CD4-positive, alpha-beta T cell (primary cell): ENCODE results near the gene HIRA. TPM values are rescaled to one million over a fixed set of nuclear protein-coding genes. Genes with fewer than 3 reads are reported as not detected.
A peak's percentile ranks its signal among the peaks of the same experiment; 100 is the strongest.

Source experiments
- ATAC-seq: fragments of 200-7000 bp; cut with Tn5 transposase; one replicate; pipeline ENCODE4 v1.10.0; 2022; ENCODE audit warnings: mild to moderate bottlenecking; ENCODE audit not compliant: poor library complexity
- CTCF ChIA-PET: fragments of 350-600 bp; sonication (Branson Sonifier 250); formaldehyde crosslinking; loops from one replicate; lab custom pipeline; 2021; ENCODE audit warnings: antibody characterized with exemption, inconsistent platforms; lab: Charles Lee
- POLR2A ChIA-PET: fragments of 350-600 bp; sonication (Branson Sonifier 250); formaldehyde crosslinking; loops from one replicate; lab custom pipeline; 2021; ENCODE audit warnings: antibody characterized with exemption, inconsistent platforms; lab: Charles Lee
- DNase-seq, 14 experiments: peaks; one replicate each; pipeline ENCODE4 v3.0.0-alpha.2; 2013 to 2020; ENCODE audit warnings: mixed read lengths in 2 of 14
- H3K27ac ChIP-seq, 2 donors: one replicate each; pipeline versions ENCODE4 v1.5.1 to v1.7.0; 2013; ENCODE audit warnings: low read length in 2 of 2, low read depth in 1 of 2, mild to moderate bottlenecking in 1 of 2
- H3K27me3 ChIP-seq, 2 experiments: 1 replicate in 1 of 2; 2 replicates in 1 of 2; pipeline versions ENCODE4 v1.6.1 to v1.7.0; 2013; ENCODE audit warnings: low read length in 2 of 2, control low read depth in 1 of 2, mild to moderate bottlenecking in 1 of 2, moderate library complexity in 1 of 2; ENCODE audit not compliant: insufficient read depth in 2 of 2, control insufficient read depth in 1 of 2
- H3K36me3 ChIP-seq: one replicate; pipeline ENCODE4 v1.6.1; 2013; ENCODE audit warnings: low read length, control low read depth; ENCODE audit not compliant: insufficient read depth
- H3K4me1 ChIP-seq: one replicate; pipeline ENCODE4 v1.6.1; 2013; ENCODE audit warnings: low read length, control low read depth; ENCODE audit not compliant: insufficient read depth
- H3K4me3 ChIP-seq: one replicate; pipeline ENCODE4 v1.5.1; 2013; ENCODE audit warnings: mild to moderate bottlenecking, low read length, moderate library complexity
- H3K9me3 ChIP-seq, 2 experiments: 1 replicate in 1 of 2; 2 replicates in 1 of 2; pipeline versions ENCODE4 v1.6.1 to v1.7.0; 2013; ENCODE audit warnings: low read length in 2 of 2, mild to moderate bottlenecking in 2 of 2, control low read depth in 1 of 2, moderate library complexity in 1 of 2; ENCODE audit not compliant: control insufficient read depth in 1 of 2, insufficient read depth in 1 of 2
- H3K27ac Mint-ChIP-seq: one replicate; pipeline ENCODE4 v1.8.0; 2020; ENCODE audit warnings: mixed read lengths
- H3K27me3 Mint-ChIP-seq: one replicate; pipeline ENCODE4 v1.8.0; 2021; ENCODE audit warnings: mixed read lengths
- H3K36me3 Mint-ChIP-seq: one replicate; pipeline ENCODE4 v1.8.0; 2021; ENCODE audit warnings: low read depth, mixed read lengths
- H3K4me1 Mint-ChIP-seq: one replicate; pipeline ENCODE4 v1.8.0; 2021; ENCODE audit warnings: low read depth, mixed read lengths
- H3K4me3 Mint-ChIP-seq: one replicate; pipeline ENCODE4 v1.8.0; 2020; ENCODE audit warnings: mild to moderate bottlenecking, mixed read lengths
- H3K9me3 Mint-ChIP-seq: one replicate; pipeline ENCODE4 v1.8.0; 2020; ENCODE audit warnings: mixed read lengths
- intact Hi-C, 2 experiments: fragments of 100-400 bp; cut with DNase I in 1 of 2; cut with micrococcal nuclease in 1 of 2; formaldehyde crosslinking; loops; one replicate each; pipeline versions ENCODE4 v1.15.1 to v1.9.0; 2023 to 2025; cut with DNase I, micrococcal nuclease
- total RNA-seq, 174 experiments: library from RNA in 2 of 174; stranded (reverse) in 2 of 174; gene quantifications; one replicate each; pipeline ENCODE4 v1.2.3 and lab custom pipeline; 2021 to 2026
- TF ChIP-seq, protein P1 (sequence below): fragments of 200-600 bp; IDR thresholded peaks from one replicate; pipeline ENCODE4 v1.8.0; 2022; ENCODE audit warnings: antibody characterized with exemption, mild to moderate bottlenecking

The HIRA gene
- total RNA-seq, 2 experiments from 2014 or later = 15.2 to 15.5 TPM

DNA sequence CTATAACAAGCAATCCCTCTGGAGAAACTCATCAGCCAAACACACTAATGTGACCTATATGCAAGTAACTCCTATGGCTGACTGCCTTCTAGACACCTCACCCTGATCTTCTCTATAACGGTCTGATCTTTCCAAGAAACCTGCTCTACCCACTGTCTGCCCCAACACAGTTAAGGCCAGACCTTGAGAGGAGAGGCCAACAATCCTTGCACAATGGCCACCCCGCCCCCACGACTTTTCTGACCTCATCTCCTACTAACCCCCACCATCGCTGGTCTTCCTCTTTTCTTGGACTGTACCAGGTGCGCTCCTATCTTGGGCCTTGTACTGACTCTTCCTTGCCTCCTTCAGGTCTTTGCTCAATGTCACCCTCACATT, 12.5 kb downstream of the HIRA start:
- intact Hi-C loops = no loop called here
- H3K4me3 Mint-ChIP-seq = no peak overlapping the region
- ChIA-PET POLR2A (interaction anchor here (1.9 kb wide), 1 partner anchor 28 kb away, joined by 7 read pairs; the partner anchor contains the start of gene C22orf39), CTCF (no interaction called here)
- no peaks in the 10 kb centered on the region for H3K36me3 Mint-ChIP-seq
- peaks cover 72% of the 10 kb centered on the region for H3K4me1 Mint-ChIP-seq
- H3K27ac Mint-ChIP-seq = peak overlapping the region; percentile 82
- TF ChIP-seq, protein P1, sequence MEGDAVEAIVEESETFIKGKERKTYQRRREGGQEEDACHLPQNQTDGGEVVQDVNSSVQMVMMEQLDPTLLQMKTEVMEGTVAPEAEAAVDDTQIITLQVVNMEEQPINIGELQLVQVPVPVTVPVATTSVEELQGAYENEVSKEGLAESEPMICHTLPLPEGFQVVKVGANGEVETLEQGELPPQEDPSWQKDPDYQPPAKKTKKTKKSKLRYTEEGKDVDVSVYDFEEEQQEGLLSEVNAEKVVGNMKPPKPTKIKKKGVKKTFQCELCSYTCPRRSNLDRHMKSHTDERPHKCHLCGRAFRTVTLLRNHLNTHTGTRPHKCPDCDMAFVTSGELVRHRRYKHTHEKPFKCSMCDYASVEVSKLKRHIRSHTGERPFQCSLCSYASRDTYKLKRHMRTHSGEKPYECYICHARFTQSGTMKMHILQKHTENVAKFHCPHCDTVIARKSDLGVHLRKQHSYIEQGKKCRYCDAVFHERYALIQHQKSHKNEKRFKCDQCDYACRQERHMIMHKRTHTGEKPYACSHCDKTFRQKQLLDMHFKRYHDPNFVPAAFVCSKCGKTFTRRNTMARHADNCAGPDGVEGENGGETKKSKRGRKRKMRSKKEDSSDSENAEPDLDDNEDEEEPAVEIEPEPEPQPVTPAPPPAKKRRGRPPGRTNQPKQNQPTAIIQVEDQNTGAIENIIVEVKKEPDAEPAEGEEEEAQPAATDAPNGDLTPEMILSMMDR = no peak
- ATAC-seq (no peak), DNase-seq (no peak)
- H3K27me3 Mint-ChIP-seq = no peaks in the 10 kb centered on the region
- Histone ChIP-seq H3K27me3 (no peaks in the 10 kb centered on the region), H3K4me1 (peaks cover 49% of the 10 kb centered on the region), H3K4me3 (no peak overlapping the region), H3K27ac (peak overlapping the region; percentile 54 to 82), H3K36me3 (peaks cover 2% of the 10 kb centered on the region), H3K9me3 (no peaks in the 10 kb centered on the region)
- no peaks in the 10 kb centered on the region for H3K9me3 Mint-ChIP-seq

DNA sequence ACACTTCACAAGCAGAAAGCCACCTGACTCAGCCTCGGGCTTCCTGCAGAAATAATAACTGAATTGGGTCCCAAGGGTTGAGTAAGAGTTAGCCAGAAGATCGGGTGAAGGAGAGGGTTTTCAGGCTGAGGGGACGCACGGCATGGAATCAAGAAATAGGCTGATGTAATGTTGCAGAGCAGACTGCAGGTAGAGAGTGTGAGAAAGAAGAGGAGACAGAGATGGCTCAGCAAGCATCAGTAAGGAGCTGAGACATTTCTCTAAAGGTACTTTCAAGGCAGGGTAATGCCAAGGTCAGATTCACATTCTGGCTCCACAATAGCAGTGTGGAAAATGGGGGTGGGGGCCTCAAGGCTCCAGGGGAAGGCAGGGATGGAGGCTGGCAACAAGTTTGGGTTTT, 18.6 kb downstream of the HIRA start:
- ChIA-PET CTCF (no interaction called here), POLR2A (interaction anchor here (1.2 kb wide), 1 partner anchor 8 kb away, joined by 3 read pairs; no protein-coding TSS in a partner anchor)
- no peak overlapping the region for H3K27ac ChIP-seq
- no peak overlapping the region for H3K4me3 ChIP-seq
- intact Hi-C loops = no loop called here
- TF ChIP-seq, protein P1 = no peak
- peaks cover 35% of the 10 kb centered on the region for H3K4me1 Mint-ChIP-seq
- no peak overlapping the region for H3K27ac Mint-ChIP-seq
- peaks cover 13% of the 10 kb centered on the region for H3K4me1 ChIP-seq
- DNase-seq (peak in 1 of 14 experiments; percentile 7), ATAC-seq (no peak)
- H3K27me3 ChIP-seq = no peaks in the 10 kb centered on the region
- no peaks in the 10 kb centered on the region for H3K9me3 Mint-ChIP-seq
- H3K36me3 ChIP-seq = peaks cover 29% of the 10 kb centered on the region
- H3K36me3 Mint-ChIP-seq = peaks cover 36% of the 10 kb centered on the region
- H3K27me3 Mint-ChIP-seq = no peaks in the 10 kb centered on the region
- H3K9me3 ChIP-seq = no peaks in the 10 kb centered on the region
- H3K4me3 Mint-ChIP-seq = no peak overlapping the region

DNA sequence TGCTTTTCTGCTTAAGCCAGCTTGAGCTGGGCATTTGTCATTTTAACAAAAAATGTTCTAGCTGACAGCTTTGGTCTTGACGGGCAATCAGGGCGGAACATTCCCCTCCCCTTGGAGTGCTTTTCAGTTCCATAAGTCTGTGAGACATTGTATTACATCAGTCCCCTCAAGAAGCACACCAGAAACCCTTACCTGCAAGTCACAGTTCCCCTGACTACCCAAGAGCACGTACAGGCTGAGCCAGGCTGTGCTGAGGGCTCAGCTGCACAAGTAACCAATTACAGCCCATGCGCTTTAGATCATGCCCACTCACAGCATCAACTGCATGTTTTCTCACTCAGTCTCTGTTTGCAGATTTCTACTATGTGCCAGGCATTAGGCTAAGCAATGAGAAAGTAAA, 19.1 kb downstream of the HIRA start:
- H3K36me3 Mint-ChIP-seq = peaks cover 40% of the 10 kb centered on the region
- ATAC-seq (no peak), DNase-seq (no peak)
- CTCF ChIA-PET = no interaction called here
- peaks cover 32% of the 10 kb centered on the region for H3K4me1 Mint-ChIP-seq
- Histone ChIP-seq H3K4me1 (peaks cover 13% of the 10 kb centered on the region), H3K9me3 (no peaks in the 10 kb centered on the region), H3K27me3 (no peaks in the 10 kb centered on the region), H3K4me3 (no peak overlapping the region), H3K27ac (no peak overlapping the region), H3K36me3 (peaks cover 34% of the 10 kb centered on the region)
- TF ChIP-seq, protein P1 = no peak
- no peak overlapping the region for H3K27ac Mint-ChIP-seq
- POLR2A ChIA-PET = interaction anchor here (1.2 kb wide), 1 partner anchor 8 kb away, joined by 3 read pairs; no protein-coding TSS in a partner anchor
- H3K9me3 Mint-ChIP-seq = no peaks in the 10 kb centered on the region
- H3K27me3 Mint-ChIP-seq = no peaks in the 10 kb centered on the region
- H3K4me3 Mint-ChIP-seq = no peak overlapping the region
- intact Hi-C loops = no loop called here
